RPMI7951 (cell line): ENCODE data around the gene NEAT1. TPM values are rescaled to one million over a fixed set of nuclear protein-coding genes. Genes with fewer than 3 reads are reported as not detected.

Experiments used
- DNase-seq: peaks from one replicate; pipeline ENCODE4 v3.0.0-alpha.2; 2012; ENCODE audit warnings: low read depth
- total RNA-seq: library from RNA; depleted of rRNA; stranded (reverse); fragments of >200 nt; shearing (Covaris generic); gene quantifications from 2 replicates; pipeline ENCODE4 v1.2.3, GENCODE V29; 2014

NEAT1 gene
- total RNA-seq, 1 experiment from 2014 or later = 4.7 TPM

GRCh38 chr11:65433657-65434056, 11.1 kb downstream of the NEAT1 start:
- no peak for DNase-seq

GRCh38 chr11:65434057-65434666, 11.6 kb downstream of the NEAT1 start:
- no peak for DNase-seq

- DNase-seq = no peak
Observed at GRCh38 chr11:65434667-65435410, 12.2 kb downstream of the NEAT1 start.

- DNase-seq = no peak
Observed at GRCh38 chr11:65435411-65435931, 12.9 kb downstream of the NEAT1 start.

GRCh38 chr11:65435981-65436411, 13.4 kb downstream of the NEAT1 start:
- no peak for DNase-seq

- DNase-seq = no peak
Observed at GRCh38 chr11:65436412-65437032, 13.9 kb downstream of the NEAT1 start.

GRCh38 chr11:65437436-65438227, 15.0 kb downstream of the NEAT1 start:
- no peak for DNase-seq

GRCh38 chr11:65438257-65439151, 15.9 kb downstream of the NEAT1 start:
- DNase-seq = no peak

GRCh38 chr11:65439331-65440181, 17.0 kb downstream of the NEAT1 start:
- no peak for DNase-seq

- DNase-seq = no peak
Observed at GRCh38 chr11:65440831-65441499, 18.4 kb downstream of the NEAT1 start.

GRCh38 chr11:65442842-65443331, 20.3 kb downstream of the NEAT1 start:
- DNase-seq = no peak

- DNase-seq = no peak
Observed at GRCh38 chr11:65444314-65445051, 21.9 kb downstream of the NEAT1 start.

GRCh38 chr11:65445101-65445603, 22.6 kb downstream of the NEAT1 start:
- no peak for DNase-seq

GRCh38 chr11:65445604-65446445, 23.2 kb downstream of the NEAT1 start:
- no peak for DNase-seq

GRCh38 chr11:65446446-65447277, 24.1 kb downstream of the NEAT1 start:
- no peak for DNase-seq

GRCh38 chr11:65448074-65448417, 25.4 kb downstream of the NEAT1 start:
- no peak for DNase-seq
